Stimulated activated CD4-positive, alpha-beta T cell treated with anti-CD3 and anti-CD28 coated beads, Interleukin-12 subunit alpha, Interleukin-12 subunit beta, amount 100 ng/mL, for 24 hours (primary cell): ENCODE data around the gene SNAPC3.
"Not testable (repeated sequence)": the region's sequence is repeated elsewhere in the genome, so short reads cannot be mapped to it uniquely, and the experiment has no call there.

Experiments used
- DNase-seq, 2 experiments: peaks; one replicate each; pipeline ENCODE4 v3.0.0-alpha.2; 2020; ENCODE audit warnings: low read depth in 2 of 2

The SNAPC3 gene

GRCh38 chr9:15423231-15423985, 732 bp downstream of the SNAPC3 start:
- no peak for DNase-seq

GRCh38 chr9:15426019-15426418, 3.3 kb downstream of the SNAPC3 start:
- DNase-seq, result no peak

GRCh38 chr9:15427702-15428101, 5.0 kb downstream of the SNAPC3 start:
- DNase-seq, result not testable (repeated sequence)

GRCh38 chr9:15430920-15431844, 8.5 kb downstream of the SNAPC3 start:
- DNase-seq, result no peak

GRCh38 chr9:15433191-15433590, 10.5 kb downstream of the SNAPC3 start:
- DNase-seq, result no peak

- DNase-seq, result no peak
Measured at GRCh38 chr9:15433661-15434060, 11.0 kb downstream of the SNAPC3 start.

- DNase-seq, result no peak
Measured at GRCh38 chr9:15438891-15439290, 16.2 kb downstream of the SNAPC3 start.

- not testable (repeated sequence) for DNase-seq
Measured at GRCh38 chr9:15441841-15442240, 19.2 kb downstream of the SNAPC3 start.

GRCh38 chr9:15442264-15442663, 19.6 kb downstream of the SNAPC3 start:
- not testable (repeated sequence) for DNase-seq

GRCh38 chr9:15444141-15444540, 21.5 kb downstream of the SNAPC3 start:
- no peak for DNase-seq

GRCh38 chr9:15453956-15454355, 31.3 kb downstream of the SNAPC3 start:
- DNase-seq, result no peak

GRCh38 chr9:15461056-15461455, 38.4 kb downstream of the SNAPC3 start:
- no peak for DNase-seq

GRCh38 chr9:15461601-15462000, 38.9 kb downstream of the SNAPC3 start:
- DNase-seq, result no peak

GRCh38 chr9:15468145-15468544, 45.5 kb downstream of the SNAPC3 start:
- no peak for DNase-seq

- DNase-seq, result no peak
Measured at GRCh38 chr9:15469406-15469805, 46.7 kb downstream of the SNAPC3 start.

GRCh38 chr9:15469862-15470261, 47.2 kb downstream of the SNAPC3 start:
- DNase-seq, result no peak

GRCh38 chr9:15475923-15476536, 53.4 kb downstream of the SNAPC3 start:
- DNase-seq, result no peak

GRCh38 chr9:15480028-15480427, 57.4 kb downstream of the SNAPC3 start:
- DNase-seq, result no peak

- DNase-seq, result no peak
Measured at GRCh38 chr9:15482146-15482545, 59.5 kb downstream of the SNAPC3 start.

- DNase-seq, result no peak
Measured at GRCh38 chr9:15484802-15485201, 62.1 kb downstream of the SNAPC3 start.

- DNase-seq, result no peak
Measured at GRCh38 chr9:15485836-15486666, 63.4 kb downstream of the SNAPC3 start.
